PC-3 (cell line): ENCODE data around the gene RBM20.

ENCODE experiments used
- EZH2 ChIP-seq: fragments of 300-600 bp; sonication (generic); IDR thresholded peaks from one replicate; pipeline ENCODE4 v1.6.1; 2017; ENCODE audit warnings: antibody characterized with exemption, mild to moderate bottlenecking, low read length; ENCODE audit not compliant: unreplicated experiment
- TF ChIP-seq, protein P1 (sequence below): fragments of 300-600 bp; sonication (generic); conservative IDR thresholded peaks from 2 replicates; pipeline ENCODE4 v1.5.1; 2017; ENCODE audit warnings: antibody characterized with exemption, low read depth, mild to moderate bottlenecking, low read length

DNA sequence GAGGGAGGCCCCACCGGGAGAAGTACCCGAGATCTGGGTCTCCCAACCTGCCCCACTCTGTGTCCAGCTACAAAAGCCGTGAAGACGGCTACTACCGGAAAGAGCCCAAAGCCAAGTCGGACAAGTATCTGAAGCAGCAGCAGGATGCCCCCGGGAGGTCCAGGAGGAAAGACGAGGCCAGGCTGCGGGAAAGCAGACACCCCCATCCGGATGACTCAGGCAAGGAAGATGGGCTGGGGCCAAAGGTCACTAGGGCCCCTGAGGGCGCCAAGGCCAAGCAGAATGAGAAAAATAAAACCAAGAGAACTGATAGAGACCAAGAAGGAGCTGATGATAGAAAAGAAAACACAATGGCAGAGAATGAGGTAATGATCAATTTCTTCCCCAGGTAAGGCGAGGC, 168.4 kb downstream of the RBM20 start:
- no peak for TF ChIP-seq EZH2
- TF ChIP-seq, protein P1, sequence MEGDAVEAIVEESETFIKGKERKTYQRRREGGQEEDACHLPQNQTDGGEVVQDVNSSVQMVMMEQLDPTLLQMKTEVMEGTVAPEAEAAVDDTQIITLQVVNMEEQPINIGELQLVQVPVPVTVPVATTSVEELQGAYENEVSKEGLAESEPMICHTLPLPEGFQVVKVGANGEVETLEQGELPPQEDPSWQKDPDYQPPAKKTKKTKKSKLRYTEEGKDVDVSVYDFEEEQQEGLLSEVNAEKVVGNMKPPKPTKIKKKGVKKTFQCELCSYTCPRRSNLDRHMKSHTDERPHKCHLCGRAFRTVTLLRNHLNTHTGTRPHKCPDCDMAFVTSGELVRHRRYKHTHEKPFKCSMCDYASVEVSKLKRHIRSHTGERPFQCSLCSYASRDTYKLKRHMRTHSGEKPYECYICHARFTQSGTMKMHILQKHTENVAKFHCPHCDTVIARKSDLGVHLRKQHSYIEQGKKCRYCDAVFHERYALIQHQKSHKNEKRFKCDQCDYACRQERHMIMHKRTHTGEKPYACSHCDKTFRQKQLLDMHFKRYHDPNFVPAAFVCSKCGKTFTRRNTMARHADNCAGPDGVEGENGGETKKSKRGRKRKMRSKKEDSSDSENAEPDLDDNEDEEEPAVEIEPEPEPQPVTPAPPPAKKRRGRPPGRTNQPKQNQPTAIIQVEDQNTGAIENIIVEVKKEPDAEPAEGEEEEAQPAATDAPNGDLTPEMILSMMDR: no peak
